ENCODE data around the gene ATG13. TPM values are rescaled to one million over a fixed set of nuclear protein-coding genes. Genes with fewer than 3 reads are reported as not detected.

The ATG13 gene
- total and polyA plus RNA-seq, 2 experiments from 2014 or later, result 32.9 to 71.1 TPM

GRCh38 chr11:46612326-46612725 lies 5.0 kb upstream of the ATG13 start:
- Histone ChIP-seq H3K9me2 (ENCODE audit: insufficient read depth) (no peaks in the 10 kb centered on the region), H3K4me3 (no peak overlapping the region), H3K27ac (ENCODE audit: low read depth) (no peak overlapping the region), H3K4me2 (no peak overlapping the region), H2AFZ (no peak overlapping the region), H3K79me2 (replicated peaks; ENCODE audit: insufficient read depth) (no peaks in the 10 kb centered on the region), H3F3A (replicated peaks; ENCODE audit: low read depth) (peaks cover 8% of the 10 kb centered on the region; the same call in 1 of the 2 replicates), H3K4me1 (ENCODE audit: insufficient read depth) (peaks cover 6% of the 10 kb centered on the region), H3K36me3 (ENCODE audit: insufficient read depth) (no peaks in the 10 kb centered on the region), H4K20me1 (replicated peaks; ENCODE audit: insufficient read depth) (no peaks in the 10 kb centered on the region), H3K27me3 (ENCODE audit: insufficient read depth) (no peaks in the 10 kb centered on the region)
- TF ChIP-seq REST (IDR thresholded peaks at IDR 0.05; ENCODE audit: unreplicated experiment) (no peak), JUNB (IDR thresholded peaks at IDR 0.05; ENCODE audit: unreplicated experiment) (no peak), CTCF (conservative IDR thresholded peaks at IDR 0.05; ENCODE audit: low read depth in 2 of 2) (no peak), ETS1 (IDR thresholded peaks at IDR 0.05) (no peak), ZNF331 (CRISPR knock-in tag; IDR thresholded peaks at IDR 0.05; ENCODE audit: low read depth) (no peak), CREB1 (CRISPR knock-in tag; IDR thresholded peaks at IDR 0.05; ENCODE audit: low read depth) (no peak), STAT1 (IDR thresholded peaks at IDR 0.05; ENCODE audit: unreplicated experiment) (no peak), POLR2AphosphoS5 (IDR thresholded peaks at IDR 0.05; ENCODE audit: low read depth) (no peak), EZH2 (IDR thresholded peaks at IDR 0.05; ENCODE audit: low read depth, unreplicated experiment) (no peak), NANOG (IDR thresholded peaks at IDR 0.05; ENCODE audit: borderline replicate concordance) (no peak), ZNF462 (CRISPR knock-in tag; IDR thresholded peaks at IDR 0.05) (no peak), EZH2phosphoT487 (IDR thresholded peaks at IDR 0.05; ENCODE audit: unreplicated experiment) (no peak), ZNF114 (CRISPR knock-in tag; IDR thresholded peaks at IDR 0.05) (no peak)
- H3K27me3 Mint-ChIP-seq (ENCODE audit: insufficient read depth, low read depth, poor library complexity), result peaks cover 3% of the 10 kb centered on the region
- no peak for ATAC-seq
- no peaks in the 10 kb centered on the region for H3K36me3 Mint-ChIP-seq (ENCODE audit: low read depth)
- peaks cover 5% of the 10 kb centered on the region; the same call in 2 of the 3 replicates for H3K4me1 Mint-ChIP-seq
- H3K27ac Mint-ChIP-seq, result no peak overlapping the region
- no peaks in the 10 kb centered on the region for H3K9me3 Mint-ChIP-seq
- no peak overlapping the region for H3K4me3 Mint-ChIP-seq
- DNase-seq (ENCODE audit: low spot score), result no peak
